K562 (cell line): ENCODE measurements around the gene BIRC6. TPM values are rescaled to one million over a fixed set of nuclear protein-coding genes. Genes with fewer than 3 reads are reported as not detected.

ENCODE experiments used
- CBX2 ChIP-seq: fragments of 200-600 bp; sonication (generic); IDR thresholded peaks from one replicate; pipeline ENCODE4 v1.6.1; 2012; ENCODE audit warnings: mild to moderate bottlenecking, low read length, inconsistent platforms; ENCODE audit not compliant: insufficient read depth, poor library complexity, severe bottlenecking
- CHD2 ChIP-seq: IDR thresholded peaks from 2 replicates; pipeline ENCODE4 v1.6.1; 2011; ENCODE audit warnings: low read depth, low read length
- ESRRB ChIP-seq: fragments of 250-450 bp; sonication (Bioruptor Pico); IDR thresholded peaks from 2 replicates; pipeline ENCODE4 v1.5.0; 2020; ENCODE audit warnings: mild to moderate bottlenecking, moderate library complexity, borderline replicate concordance
- ETS1 ChIP-seq: conservative IDR thresholded peaks from 2 replicates; pipeline ENCODE4 v1.6.1; 2011; ENCODE audit warnings: low read depth, mild to moderate bottlenecking, low read length; ENCODE audit not compliant: control insufficient read depth
- GATA2 ChIP-seq: sonication (generic); formaldehyde crosslinking; IDR thresholded peaks from 2 replicates; pipeline ENCODE4 v1.4.0; 2020; ENCODE audit warnings: mild to moderate bottlenecking, missing genetic modification reagents
- MAFG ChIP-seq: fragments of 450-650 bp; conservative IDR thresholded peaks from 2 replicates; pipeline ENCODE4 v1.6.1; 2016; ENCODE audit warnings: missing genetic modification characterization, missing compliant biosample characterization
- PHB2 ChIP-seq: fragments of 450-650 bp; IDR thresholded peaks from 2 replicates; pipeline ENCODE4 v1.6.1; 2017; ENCODE audit warnings: low read depth
- RFX1 ChIP-seq: fragments of 450-650 bp; IDR thresholded peaks from 2 replicates; pipeline ENCODE4 v1.6.1; 2016; ENCODE audit warnings: mild to moderate bottlenecking, moderate library complexity
- SAFB2 ChIP-seq: fragments of 200-400 bp; formaldehyde crosslinking; IDR thresholded peaks from 2 replicates; pipeline ENCODE4 v1.6.1; 2018; ENCODE audit warnings: borderline replicate concordance, low read length, low read depth, moderate library complexity; ENCODE audit not compliant: severe bottlenecking
- SMARCA4 ChIP-seq: fragments of 450-650 bp; IDR thresholded peaks from 2 replicates; pipeline ENCODE4 v1.6.1; 2016
- SPI1 ChIP-seq: IDR thresholded peaks from 2 replicates; pipeline ENCODE4 v1.6.1; 2011; ENCODE audit warnings: low read depth, low read length, control low read depth, borderline replicate concordance
- TAF7 ChIP-seq: fragments of 450-650 bp; IDR thresholded peaks from 2 replicates; pipeline ENCODE4 v1.6.1; 2016; ENCODE audit warnings: missing genetic modification characterization, missing compliant biosample characterization
- ZNF311 ChIP-seq: fragments of 250-450 bp; sonication (Bioruptor Pico); IDR thresholded peaks from 2 replicates; pipeline ENCODE4 v1.4.0; 2020; ENCODE audit warnings: mild to moderate bottlenecking, moderate library complexity
- ZNF592 ChIP-seq: fragments of 450-650 bp; IDR thresholded peaks from 2 replicates; pipeline ENCODE4 v1.6.1; 2017; ENCODE audit warnings: antibody characterized with exemption, mild to moderate bottlenecking
- ZSCAN29 ChIP-seq: fragments of 450-650 bp; IDR thresholded peaks from 2 replicates; pipeline ENCODE4 v1.6.1; 2017
- polyA plus RNA-seq, 8 experiments: library from polyadenylated mRNA; depleted of rRNA in 4 of 8; stranded (reverse) in 5 of 8; unstranded in 3 of 8; fragments of >200 nt; fragmentation: Nextera tagmentation in 2 of 8; fragmentation: Illumina TruSeq in 1 of 8; extraction: Ambion mirVana in 2 of 8; extraction: Trizol in 1 of 8; gene quantifications; 2 replicates each; pipeline versions ENCODE4 v1.2.1 to v1.2.3, GENCODE V29; 2011 to 2014; ENCODE audit warnings: inconsistent platforms in 1 of 8, missing spikeins in 1 of 8
- total RNA-seq, 7 experiments: library from RNA; depleted of rRNA in 6 of 7; stranded (reverse); fragments of >200 nt in 6 of 7; fragmentation: Illumina TruSeq in 2 of 7; extraction: Trizol in 2 of 7; gene quantifications; 2 replicates each; pipeline versions ENCODE4 v1.2.1 to v1.2.3, GENCODE V29; 2011 to 2021; ENCODE audit warnings: low replicate concordance in 1 of 7
- TF ChIP-seq, protein P1 (sequence below): sonication (generic); formaldehyde crosslinking; IDR thresholded peaks from 2 replicates; pipeline ENCODE4 v1.8.1; 2022; ENCODE audit warnings: missing genetic modification reagents

The BIRC6 gene
- total and polyA plus RNA-seq, 9 of the 15 experiments (the other 6 are each of a cell fraction or from before 2014, with no cell fraction given), result 18.8 to 110 (median 49.8) TPM

- TF ChIP-seq ZNF592 (no peak), SPI1 (no peak), MAFG (tag) (peak; percentile 45; the same call in 1 of the 2 replicates), ZNF311 (no peak), GATA2 (no peak), CHD2 (no peak), PHB2 (no peak), TAF7 (no peak), SMARCA4 (no peak), ESRRB (no peak), RFX1 (peak; percentile 22; the same call in 1 of the 2 replicates), ETS1 (no peak), SAFB2 (no peak), ZSCAN29 (no peak), CBX2 (no peak)
- TF ChIP-seq, protein P1, sequence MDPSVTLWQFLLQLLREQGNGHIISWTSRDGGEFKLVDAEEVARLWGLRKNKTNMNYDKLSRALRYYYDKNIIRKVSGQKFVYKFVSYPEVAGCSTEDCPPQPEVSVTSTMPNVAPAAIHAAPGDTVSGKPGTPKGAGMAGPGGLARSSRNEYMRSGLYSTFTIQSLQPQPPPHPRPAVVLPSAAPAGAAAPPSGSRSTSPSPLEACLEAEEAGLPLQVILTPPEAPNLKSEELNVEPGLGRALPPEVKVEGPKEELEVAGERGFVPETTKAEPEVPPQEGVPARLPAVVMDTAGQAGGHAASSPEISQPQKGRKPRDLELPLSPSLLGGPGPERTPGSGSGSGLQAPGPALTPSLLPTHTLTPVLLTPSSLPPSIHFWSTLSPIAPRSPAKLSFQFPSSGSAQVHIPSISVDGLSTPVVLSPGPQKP (CRISPR knock-in tag), result no peak
These were observed 18.5 kb downstream of the BIRC6 start (continued) for GRCh38 chr2:32375228-32375892.
